Activated CD4-positive, alpha-beta T cell treated with anti-CD3 and anti-CD28 coated beads for 36 hours (primary cell): ENCODE data around the gene ARID1B. TPM values are rescaled to one million over a fixed set of nuclear protein-coding genes. Genes with fewer than 3 reads are reported as not detected.
"Not testable (repeated sequence)": the region's sequence is repeated elsewhere in the genome, so short reads cannot be mapped to it uniquely, and the experiment has no call there.

Experiments used
- ATAC-seq: fragments of 200-7000 bp; cut with Tn5 transposase; one replicate; pipeline ENCODE4 v1.10.0; 2021; ENCODE audit warnings: mild to moderate bottlenecking, moderate library complexity
- CTCF ChIA-PET: fragments of 350-600 bp; sonication (Branson Sonifier 250); formaldehyde crosslinking; loops from one replicate; lab custom pipeline; 2021; ENCODE audit warnings: antibody characterized with exemption; lab: Charles Lee
- POLR2A ChIA-PET: fragments of 350-600 bp; sonication (Branson Sonifier 250); formaldehyde crosslinking; loops from one replicate; lab custom pipeline; 2021; ENCODE audit warnings: antibody characterized with exemption, inconsistent platforms; lab: Charles Lee
- DNase-seq: peaks from one replicate; pipeline ENCODE4 v3.0.0-alpha.2; 2020
- H3K27ac Mint-ChIP-seq: one replicate; pipeline ENCODE4 v1.8.0; 2021; ENCODE audit warnings: mixed read lengths
- H3K27me3 Mint-ChIP-seq: one replicate; pipeline ENCODE4 v1.8.0; 2021; ENCODE audit warnings: mixed read lengths
- H3K36me3 Mint-ChIP-seq: one replicate; pipeline ENCODE4 v1.8.0; 2021; ENCODE audit warnings: low read depth, mixed read lengths
- H3K4me1 Mint-ChIP-seq: one replicate; pipeline ENCODE4 v1.8.0; 2021; ENCODE audit warnings: mixed read lengths
- H3K4me3 Mint-ChIP-seq: one replicate; pipeline ENCODE4 v1.8.0; 2021; ENCODE audit warnings: mild to moderate bottlenecking, moderate library complexity, mixed read lengths
- H3K9me3 Mint-ChIP-seq: one replicate; pipeline ENCODE4 v1.8.0; 2021; ENCODE audit warnings: low read depth, mixed read lengths
- intact Hi-C, 2 experiments: fragments of 100-400 bp; cut with DNase I in 1 of 2; cut with micrococcal nuclease in 1 of 2; formaldehyde crosslinking; loops; one replicate each; pipeline versions ENCODE4 v1.14.2 to v1.15.1; 2022 to 2024; cut with DNase I, micrococcal nuclease
- total RNA-seq, 2 experiments: library from RNA; stranded (reverse); gene quantifications; one replicate each; pipeline ENCODE4 v1.2.3, GENCODE V29; 2021

Gene ARID1B
- total RNA-seq, 2 experiments from 2014 or later = 42.2 to 53.6 TPM

GRCh38 chr6:156935000-156935399, 157.8 kb downstream of the ARID1B start:
- intact Hi-C loops = loop anchor here (5.0 kb wide), 2 partner anchors 48 to 158 kb away; partner anchors contain the start of gene ARID1B (in 1 of the 2)
- ATAC-seq (no peak), DNase-seq (no peak)
- CTCF ChIA-PET = interaction anchor here (0.9 kb wide), 1 partner anchor 129 kb away, joined by 3 read pairs; no protein-coding TSS in a partner anchor
- peaks cover 18% of the 10 kb centered on the region for H3K36me3 Mint-ChIP-seq
- peaks cover 69% of the 10 kb centered on the region for H3K4me1 Mint-ChIP-seq
- H3K4me3 Mint-ChIP-seq = no peak overlapping the region
- H3K9me3 Mint-ChIP-seq = no peaks in the 10 kb centered on the region
- no peak overlapping the region for H3K27ac Mint-ChIP-seq
- H3K27me3 Mint-ChIP-seq = no peaks in the 10 kb centered on the region
- POLR2A ChIA-PET = no interaction called here

GRCh38 chr6:156938143-156938542, 161.0 kb downstream of the ARID1B start:
- Mint-ChIP-seq H3K4me3 (no peak overlapping the region), H3K27me3 (no peaks in the 10 kb centered on the region), H3K27ac (no peak overlapping the region), H3K9me3 (no peaks in the 10 kb centered on the region), H3K36me3 (peaks cover 15% of the 10 kb centered on the region), H3K4me1 (peaks cover 63% of the 10 kb centered on the region)
- ATAC-seq (no peak), DNase-seq (no peak)
- ChIA-PET CTCF (no interaction called here), POLR2A (no interaction called here)
- intact Hi-C loops = no loop called here

GRCh38 chr6:156940221-156940620, 163.0 kb downstream of the ARID1B start:
- H3K4me3 Mint-ChIP-seq = no peak overlapping the region
- CTCF ChIA-PET = no interaction called here
- H3K36me3 Mint-ChIP-seq = peaks cover 13% of the 10 kb centered on the region
- no peaks in the 10 kb centered on the region for H3K27me3 Mint-ChIP-seq
- H3K4me1 Mint-ChIP-seq = peaks cover 65% of the 10 kb centered on the region
- ATAC-seq (no peak), DNase-seq (no peak)
- intact Hi-C loops = loop anchor here (10.0 kb wide), 1 partner anchor 375 kb away; no protein-coding TSS in a partner anchor
- no peaks in the 10 kb centered on the region for H3K9me3 Mint-ChIP-seq
- H3K27ac Mint-ChIP-seq = no peak overlapping the region
- POLR2A ChIA-PET = no interaction called here

GRCh38 chr6:156942266-156942665, 165.1 kb downstream of the ARID1B start:
- DNase-seq (no peak), ATAC-seq (no peak)
- H3K4me1 Mint-ChIP-seq = peaks cover 69% of the 10 kb centered on the region
- intact Hi-C loops = loop anchor here (10.0 kb wide), 1 partner anchor 377 kb away; no protein-coding TSS in a partner anchor
- CTCF ChIA-PET = interaction anchor here (0.6 to 1.3 kb wide), 4 partner anchors 11 to 1219 kb away, joined by 3 to 4 read pairs (median 4); no protein-coding TSS in a partner anchor
- H3K27me3 Mint-ChIP-seq = no peaks in the 10 kb centered on the region
- H3K27ac Mint-ChIP-seq = no peak overlapping the region
- no peak overlapping the region for H3K4me3 Mint-ChIP-seq
- POLR2A ChIA-PET = interaction anchor here (0.6 kb wide), 1 partner anchor 279 kb away, joined by 3 read pairs; no protein-coding TSS in a partner anchor
- no peaks in the 10 kb centered on the region for H3K9me3 Mint-ChIP-seq
- H3K36me3 Mint-ChIP-seq = no peaks in the 10 kb centered on the region

- Mint-ChIP-seq H3K4me1 (peaks cover 61% of the 10 kb centered on the region), H3K9me3 (no peaks in the 10 kb centered on the region), H3K36me3 (no peaks in the 10 kb centered on the region), H3K4me3 (no peak overlapping the region), H3K27ac (no peak overlapping the region), H3K27me3 (no peaks in the 10 kb centered on the region)
- ATAC-seq (no peak), DNase-seq (no peak)
- CTCF ChIA-PET = interaction anchor here (0.7 to 1.0 kb wide), 5 partner anchors 15 to 1220 kb away, joined by 3 to 4 read pairs (median 4); no protein-coding TSS in a partner anchor
- POLR2A ChIA-PET = interaction anchor here (0.7 kb wide), 1 partner anchor 150 kb away, joined by 3 read pairs; no protein-coding TSS in a partner anchor
- intact Hi-C loops = loop anchor here (10.0 kb wide), 1 partner anchor 378 kb away; no protein-coding TSS in a partner anchor
Observed at GRCh38 chr6:156943166-156943565, 166.0 kb downstream of the ARID1B start.

- H3K9me3 Mint-ChIP-seq = no peaks in the 10 kb centered on the region
- POLR2A ChIA-PET = no interaction called here
Observed at GRCh38 chr6:156943816-156944215, 166.6 kb downstream of the ARID1B start.

GRCh38 chr6:156944412-156944811, 167.2 kb downstream of the ARID1B start:
- intact Hi-C loops = loop anchor here (10.0 kb wide), 1 partner anchor 380 kb away; no protein-coding TSS in a partner anchor
- Mint-ChIP-seq H3K4me3 (no peak overlapping the region), H3K9me3 (no peaks in the 10 kb centered on the region), H3K4me1 (peaks cover 61% of the 10 kb centered on the region), H3K27me3 (no peaks in the 10 kb centered on the region), H3K27ac (no peak overlapping the region), H3K36me3 (no peaks in the 10 kb centered on the region)
- ATAC-seq (no peak), DNase-seq (no peak)
- ChIA-PET CTCF (interaction anchor here (0.7 to 1.4 kb wide), 2 partner anchors 11 to 152 kb away, joined by 3 to 4 read pairs; no protein-coding TSS in a partner anchor), POLR2A (interaction anchor here (0.6 to 0.7 kb wide), 2 partner anchors 12 to 21 kb away, joined by 5 to 6 read pairs; no protein-coding TSS in a partner anchor)

More at GRCh38 chr6:156943816-156944215, 166.6 kb downstream of the ARID1B start:
- CTCF ChIA-PET = interaction anchor here (0.6 to 1.4 kb wide), 7 partner anchors 10 to 152 kb away, joined by 3 to 4 read pairs (median 4); no protein-coding TSS in a partner anchor
- ATAC-seq = no peak
- Mint-ChIP-seq H3K27ac (no peak overlapping the region), H3K36me3 (no peaks in the 10 kb centered on the region), H3K4me3 (no peak overlapping the region), H3K4me1 (peaks cover 59% of the 10 kb centered on the region), H3K27me3 (no peaks in the 10 kb centered on the region)
- intact Hi-C loops = loop anchor here (10.0 kb wide), 1 partner anchor 379 kb away; no protein-coding TSS in a partner anchor
- no peak for DNase-seq

- POLR2A ChIA-PET, H3K4me3 Mint-ChIP-seq, ATAC-seq, H3K27me3 Mint-ChIP-seq, H3K36me3 Mint-ChIP-seq, H3K27ac Mint-ChIP-seq, H3K9me3 Mint-ChIP-seq, DNase-seq: not testable (repeated sequence)
- intact Hi-C loops = loop anchor here (10.0 kb wide), 1 partner anchor 381 kb away; no protein-coding TSS in a partner anchor
- peaks cover 58% of the 10 kb centered on the region for H3K4me1 Mint-ChIP-seq
- CTCF ChIA-PET = interaction anchor here (1.0 kb wide), 1 partner anchor 239 kb away, joined by 3 read pairs; no protein-coding TSS in a partner anchor
Observed at GRCh38 chr6:156945789-156946172, 168.6 kb downstream of the ARID1B start.

- intact Hi-C loops = loop anchor here (10.0 kb wide), 1 partner anchor 382 kb away; no protein-coding TSS in a partner anchor
- peaks cover 54% of the 10 kb centered on the region for H3K4me1 Mint-ChIP-seq
- POLR2A ChIA-PET = no interaction called here
- no peak overlapping the region for H3K27ac Mint-ChIP-seq
- DNase-seq (no peak), ATAC-seq (no peak)
- H3K36me3 Mint-ChIP-seq = no peaks in the 10 kb centered on the region
- no peaks in the 10 kb centered on the region for H3K9me3 Mint-ChIP-seq
- H3K4me3 Mint-ChIP-seq = no peak overlapping the region
- no peaks in the 10 kb centered on the region for H3K27me3 Mint-ChIP-seq
- CTCF ChIA-PET = interaction anchor here (1.0 kb wide), 1 partner anchor 240 kb away, joined by 3 read pairs; no protein-coding TSS in a partner anchor
Observed at GRCh38 chr6:156946370-156946936, 169.3 kb downstream of the ARID1B start.

- intact Hi-C loops = loop anchor here (10.0 kb wide), 1 partner anchor 383 kb away; no protein-coding TSS in a partner anchor
- Mint-ChIP-seq H3K36me3 (no peaks in the 10 kb centered on the region), H3K4me1 (peaks cover 54% of the 10 kb centered on the region), H3K27ac (no peak overlapping the region), H3K4me3 (no peak overlapping the region), H3K27me3 (no peaks in the 10 kb centered on the region), H3K9me3 (no peaks in the 10 kb centered on the region)
- DNase-seq = no peak
- ChIA-PET POLR2A (no interaction called here), CTCF (interaction anchor here (0.6 to 1.6 kb wide), 2 partner anchors 10 to 33 kb away, joined by 3 to 4 read pairs; no protein-coding TSS in a partner anchor)
- ATAC-seq = no peak
Observed at GRCh38 chr6:156948277-156948676, 171.1 kb downstream of the ARID1B start.

- Mint-ChIP-seq H3K4me1 (peaks cover 57% of the 10 kb centered on the region), H3K4me3 (no peak overlapping the region), H3K9me3 (no peaks in the 10 kb centered on the region), H3K27me3 (no peaks in the 10 kb centered on the region), H3K27ac (no peak overlapping the region), H3K36me3 (no peaks in the 10 kb centered on the region)
- CTCF ChIA-PET = interaction anchor here (1.6 kb wide), 1 partner anchor 9 kb away, joined by 4 read pairs; no protein-coding TSS in a partner anchor
- ATAC-seq (peak; percentile 82), DNase-seq (no peak)
- POLR2A ChIA-PET = no interaction called here
- intact Hi-C loops = loop anchor here (10.0 kb wide), 1 partner anchor 384 kb away; no protein-coding TSS in a partner anchor
Observed at GRCh38 chr6:156948807-156949206, 171.6 kb downstream of the ARID1B start.
